Measurements from ENCODE around the gene FBN1.

DNA sequence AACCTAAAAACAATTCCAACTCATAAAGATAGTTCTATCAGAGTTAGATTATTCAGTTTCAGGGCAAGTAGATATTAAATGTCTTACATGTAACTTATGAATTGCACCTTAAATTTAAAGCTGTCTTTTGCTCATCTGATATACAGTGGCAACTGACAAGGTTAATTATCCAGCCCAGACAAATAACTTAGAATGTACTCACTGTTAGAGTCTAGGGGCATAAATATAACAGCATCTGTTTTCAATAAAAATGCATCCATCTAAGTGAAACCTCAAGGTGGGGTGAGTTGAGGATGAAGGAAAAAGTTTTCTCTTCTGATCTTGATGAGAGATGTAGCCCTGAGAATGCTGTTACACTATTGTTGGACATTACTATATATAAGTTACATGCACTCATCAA is 112.6 kb downstream of the FBN1 start:
- TF ChIP-seq POLR2A (IDR thresholded peaks at IDR 0.05; ENCODE audit: low read depth, low read length) (no peak), CTCF (IDR thresholded peaks at IDR 0.05; ENCODE audit: extremely low read depth in 1 of 2, insufficient read depth in 1 of 2, low read depth in 1 of 2, low read length in 2 of 2) (no peak), POLR2AphosphoS5 (IDR thresholded peaks at IDR 0.05; ENCODE audit: insufficient read depth, low read depth, low read length) (no peak), JUN (IDR thresholded peaks at IDR 0.05; ENCODE audit: borderline replicate concordance, insufficient read depth, insufficient read length, low read depth) (no peak), EZH2 (IDR thresholded peaks at IDR 0.05; ENCODE audit: borderline replicate concordance, low read depth, low read length, severe bottlenecking) (no peak), GATA2 (IDR thresholded peaks at IDR 0.05; ENCODE audit: insufficient read depth, insufficient read length, low read depth, low read length) (no peak), FOS (IDR thresholded peaks at IDR 0.05; ENCODE audit: borderline replicate concordance, insufficient read depth, low read length) (no peak), MYC (IDR thresholded peaks at IDR 0.05; ENCODE audit: low read depth, low read length) (no peak)
- TF ChIP-seq, protein P1, sequence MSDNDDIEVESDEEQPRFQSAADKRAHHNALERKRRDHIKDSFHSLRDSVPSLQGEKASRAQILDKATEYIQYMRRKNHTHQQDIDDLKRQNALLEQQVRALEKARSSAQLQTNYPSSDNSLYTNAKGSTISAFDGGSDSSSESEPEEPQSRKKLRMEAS (IDR thresholded peaks at IDR 0.05; ENCODE audit: insufficient read depth, insufficient read length): no peak

All from endothelial cell of umbilical vein (primary cell).